Measurements from ENCODE around the gene CPNE7. TPM values are rescaled to one million over a fixed set of nuclear protein-coding genes. Genes with fewer than 3 reads are reported as not detected.

Gene CPNE7
- total and polyA plus RNA-seq, 2 of the 13 experiments (the other 11 are each of a cell fraction or from before 2014, with no cell fraction given), result 0.59 TPM; not detected in 1

DNA sequence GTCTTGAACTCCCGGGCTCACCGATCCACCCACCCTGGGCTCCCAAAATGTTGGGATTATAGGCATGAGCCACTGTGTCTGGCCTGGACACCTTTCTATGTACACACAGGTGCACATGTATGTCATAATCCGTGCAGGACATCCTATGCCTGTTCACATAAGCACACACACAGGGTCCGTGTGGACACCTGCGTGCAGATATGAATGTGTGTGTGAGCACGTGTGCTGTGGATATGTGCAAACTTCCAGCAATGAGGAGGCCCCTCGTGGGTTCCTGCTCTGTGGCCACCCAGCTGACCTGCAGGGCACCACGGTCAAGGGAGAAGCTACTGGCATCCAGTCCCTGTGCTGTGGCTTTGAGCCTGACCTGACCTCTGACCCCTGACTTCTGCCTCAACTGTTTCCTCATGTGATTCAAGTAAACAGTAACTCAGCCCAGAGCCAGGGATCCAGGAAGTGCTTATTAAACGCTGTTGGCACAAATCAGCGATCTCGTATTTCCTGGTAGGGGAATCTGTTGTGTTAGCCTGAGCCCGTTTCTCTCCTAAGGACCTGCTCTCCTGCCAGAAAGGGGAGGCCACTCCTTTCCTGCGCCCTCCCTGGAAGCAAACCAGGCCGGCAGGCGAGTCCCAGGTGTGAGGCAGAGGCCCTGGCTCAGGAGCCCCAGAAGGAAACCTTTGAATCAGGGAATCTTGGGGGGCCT lies 6.5 kb downstream of the CPNE7 start (continued):
- TF ChIP-seq, protein P1, sequence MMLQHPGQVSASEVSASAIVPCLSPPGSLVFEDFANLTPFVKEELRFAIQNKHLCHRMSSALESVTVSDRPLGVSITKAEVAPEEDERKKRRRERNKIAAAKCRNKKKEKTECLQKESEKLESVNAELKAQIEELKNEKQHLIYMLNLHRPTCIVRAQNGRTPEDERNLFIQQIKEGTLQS (CRISPR knock-in tag; IDR thresholded peaks at IDR 0.05), result no peak
- TF ChIP-seq, protein P2, sequence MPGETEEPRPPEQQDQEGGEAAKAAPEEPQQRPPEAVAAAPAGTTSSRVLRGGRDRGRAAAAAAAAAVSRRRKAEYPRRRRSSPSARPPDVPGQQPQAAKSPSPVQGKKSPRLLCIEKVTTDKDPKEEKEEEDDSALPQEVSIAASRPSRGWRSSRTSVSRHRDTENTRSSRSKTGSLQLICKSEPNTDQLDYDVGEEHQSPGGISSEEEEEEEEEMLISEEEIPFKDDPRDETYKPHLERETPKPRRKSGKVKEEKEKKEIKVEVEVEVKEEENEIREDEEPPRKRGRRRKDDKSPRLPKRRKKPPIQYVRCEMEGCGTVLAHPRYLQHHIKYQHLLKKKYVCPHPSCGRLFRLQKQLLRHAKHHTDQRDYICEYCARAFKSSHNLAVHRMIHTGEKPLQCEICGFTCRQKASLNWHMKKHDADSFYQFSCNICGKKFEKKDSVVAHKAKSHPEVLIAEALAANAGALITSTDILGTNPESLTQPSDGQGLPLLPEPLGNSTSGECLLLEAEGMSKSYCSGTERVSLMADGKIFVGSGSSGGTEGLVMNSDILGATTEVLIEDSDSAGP (CRISPR knock-in tag; IDR thresholded peaks at IDR 0.05; ENCODE audit: borderline replicate concordance), result peak; percentile 5; the same call in 1 of the 2 replicates
- TF ChIP-seq, protein P3, sequence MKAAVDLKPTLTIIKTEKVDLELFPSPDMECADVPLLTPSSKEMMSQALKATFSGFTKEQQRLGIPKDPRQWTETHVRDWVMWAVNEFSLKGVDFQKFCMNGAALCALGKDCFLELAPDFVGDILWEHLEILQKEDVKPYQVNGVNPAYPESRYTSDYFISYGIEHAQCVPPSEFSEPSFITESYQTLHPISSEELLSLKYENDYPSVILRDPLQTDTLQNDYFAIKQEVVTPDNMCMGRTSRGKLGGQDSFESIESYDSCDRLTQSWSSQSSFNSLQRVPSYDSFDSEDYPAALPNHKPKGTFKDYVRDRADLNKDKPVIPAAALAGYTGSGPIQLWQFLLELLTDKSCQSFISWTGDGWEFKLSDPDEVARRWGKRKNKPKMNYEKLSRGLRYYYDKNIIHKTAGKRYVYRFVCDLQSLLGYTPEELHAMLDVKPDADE (CRISPR knock-in tag; IDR thresholded peaks at IDR 0.05), result no peak
- no peak for TF ChIP-seq ZNF891 (CRISPR knock-in tag; IDR thresholded peaks at IDR 0.05)
- peak; percentile 89 for TF ChIP-seq ELF1 (CRISPR knock-in tag; IDR thresholded peaks at IDR 0.05)
- TF ChIP-seq, protein P4, sequence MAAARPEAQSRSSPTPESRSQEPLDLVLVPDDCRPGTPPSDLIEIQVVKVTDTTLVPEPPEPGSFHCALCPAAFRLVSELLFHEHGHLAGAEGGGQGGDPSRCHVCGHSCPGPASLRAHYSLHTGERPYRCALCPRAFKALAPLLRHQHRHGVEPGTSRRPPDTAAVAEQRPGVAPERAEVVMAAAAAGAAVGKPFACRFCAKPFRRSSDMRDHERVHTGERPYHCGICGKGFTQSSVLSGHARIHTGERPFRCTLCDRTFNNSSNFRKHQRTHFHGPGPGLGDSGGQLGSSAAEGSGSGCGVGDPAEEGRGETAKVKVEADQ (CRISPR knock-in tag; IDR thresholded peaks at IDR 0.05; ENCODE audit: borderline replicate concordance), result no peak
- TF ChIP-seq KDM4B (CRISPR knock-in tag; IDR thresholded peaks at IDR 0.05), result no peak
- no peak for TF ChIP-seq RBM39 (IDR thresholded peaks at IDR 0.05; ENCODE audit: low read depth, low read length, poor library complexity, severe bottlenecking)
- 0 out of 2 replicates have a peak, but pooled peaks have one; percentile 5 for TF ChIP-seq ZNF775 (CRISPR knock-in tag; IDR thresholded peaks at IDR 0.05; ENCODE audit: borderline replicate concordance)
- 0 out of 2 replicates have a peak, but pooled peaks have one; percentile 36 for TF ChIP-seq TARDBP (CRISPR knock-in tag; IDR thresholded peaks at IDR 0.05)
- TF ChIP-seq, protein P5, sequence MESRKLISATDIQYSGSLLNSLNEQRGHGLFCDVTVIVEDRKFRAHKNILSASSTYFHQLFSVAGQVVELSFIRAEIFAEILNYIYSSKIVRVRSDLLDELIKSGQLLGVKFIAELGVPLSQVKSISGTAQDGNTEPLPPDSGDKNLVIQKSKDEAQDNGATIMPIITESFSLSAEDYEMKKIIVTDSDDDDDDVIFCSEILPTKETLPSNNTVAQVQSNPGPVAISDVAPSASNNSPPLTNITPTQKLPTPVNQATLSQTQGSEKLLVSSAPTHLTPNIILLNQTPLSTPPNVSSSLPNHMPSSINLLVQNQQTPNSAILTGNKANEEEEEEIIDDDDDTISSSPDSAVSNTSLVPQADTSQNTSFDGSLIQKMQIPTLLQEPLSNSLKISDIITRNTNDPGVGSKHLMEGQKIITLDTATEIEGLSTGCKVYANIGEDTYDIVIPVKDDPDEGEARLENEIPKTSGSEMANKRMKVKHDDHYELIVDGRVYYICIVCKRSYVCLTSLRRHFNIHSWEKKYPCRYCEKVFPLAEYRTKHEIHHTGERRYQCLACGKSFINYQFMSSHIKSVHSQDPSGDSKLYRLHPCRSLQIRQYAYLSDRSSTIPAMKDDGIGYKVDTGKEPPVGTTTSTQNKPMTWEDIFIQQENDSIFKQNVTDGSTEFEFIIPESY (CRISPR knock-in tag; IDR thresholded peaks at IDR 0.05), result 0 out of 2 replicates have a peak, but pooled peaks have one; percentile 31
- TF ChIP-seq, protein P6, sequence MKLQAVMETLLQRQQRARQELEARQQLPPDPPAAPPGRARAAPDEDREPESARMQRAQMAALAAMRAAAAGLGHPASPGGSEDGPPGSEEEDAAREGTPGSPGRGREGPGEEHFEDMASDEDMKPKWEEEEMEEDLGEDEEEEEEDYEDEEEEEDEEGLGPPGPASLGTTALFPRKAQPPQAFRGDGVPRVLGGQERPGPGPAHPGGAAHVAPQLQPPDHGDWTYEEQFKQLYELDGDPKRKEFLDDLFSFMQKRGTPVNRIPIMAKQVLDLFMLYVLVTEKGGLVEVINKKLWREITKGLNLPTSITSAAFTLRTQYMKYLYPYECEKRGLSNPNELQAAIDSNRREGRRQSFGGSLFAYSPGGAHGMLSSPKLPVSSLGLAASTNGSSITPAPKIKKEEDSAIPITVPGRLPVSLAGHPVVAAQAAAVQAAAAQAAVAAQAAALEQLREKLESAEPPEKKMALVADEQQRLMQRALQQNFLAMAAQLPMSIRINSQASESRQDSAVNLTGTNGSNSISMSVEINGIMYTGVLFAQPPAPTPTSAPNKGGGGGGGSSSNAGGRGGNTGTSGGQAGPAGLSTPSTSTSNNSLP (IDR thresholded peaks at IDR 0.05; ENCODE audit: low read depth, low read length), result no peak
- TF ChIP-seq ZFP90 (CRISPR knock-in tag; IDR thresholded peaks at IDR 0.05; ENCODE audit: borderline replicate concordance), result no peak
- no peak for TF ChIP-seq FOXJ3 (CRISPR knock-in tag; IDR thresholded peaks at IDR 0.05; ENCODE audit: borderline replicate concordance)
- TF ChIP-seq NKX3-1 (CRISPR knock-in tag; IDR thresholded peaks at IDR 0.05), result no peak
- no peak for TF ChIP-seq MYNN (CRISPR knock-in tag; IDR thresholded peaks at IDR 0.05; ENCODE audit: low read depth)
- TF ChIP-seq, protein P7, sequence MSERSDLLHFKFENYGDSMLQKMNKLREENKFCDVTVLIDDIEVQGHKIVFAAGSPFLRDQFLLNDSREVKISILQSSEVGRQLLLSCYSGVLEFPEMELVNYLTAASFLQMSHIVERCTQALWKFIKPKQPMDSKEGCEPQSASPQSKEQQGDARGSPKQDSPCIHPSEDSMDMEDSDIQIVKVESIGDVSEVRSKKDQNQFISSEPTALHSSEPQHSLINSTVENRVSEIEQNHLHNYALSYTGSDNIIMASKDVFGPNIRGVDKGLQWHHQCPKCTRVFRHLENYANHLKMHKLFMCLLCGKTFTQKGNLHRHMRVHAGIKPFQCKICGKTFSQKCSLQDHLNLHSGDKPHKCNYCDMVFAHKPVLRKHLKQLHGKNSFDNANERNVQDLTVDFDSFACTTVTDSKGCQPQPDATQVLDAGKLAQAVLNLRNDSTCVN (CRISPR knock-in tag; IDR thresholded peaks at IDR 0.05; ENCODE audit: borderline replicate concordance), result no peak
- TF ChIP-seq POLR2A (IDR thresholded peaks at IDR 0.05; ENCODE audit: insufficient read depth in 1 of 2, low read depth in 2 of 2, low read length in 2 of 2), result no peak
- TF ChIP-seq NPAS2 (CRISPR knock-in tag; IDR thresholded peaks at IDR 0.05; ENCODE audit: borderline replicate concordance), result no peak

All from HepG2 (cell line).